HepG2 (cell line): ENCODE results near the gene CMPK2. TPM values are rescaled to one million over a fixed set of nuclear protein-coding genes. Genes with fewer than 3 reads are reported as not detected.

ENCODE experiments used
- ATAC-seq: fragments of 200-7000 bp; cut with Tn5 transposase; 3 replicates; pipeline ENCODE4 v1.9.1; 2020; ENCODE audit warnings: mild to moderate bottlenecking, moderate library complexity
- BruUV-seq: library from RNA; stranded (reverse); fragments of 400-500 nt; replicated peaks from 2 replicates; lab custom pipeline; 2021; lab: Mats Ljungman, UMichigan
- CTCF ChIA-PET: fragments of 300-600 bp; formaldehyde crosslinking; extraction: SDS; loops from one replicate; lab custom pipeline; 2021; ENCODE audit warnings: low total read pairs, inconsistent platforms, low intra/inter-chr PET ratio; lab: Yijun Ruan, JAX
- POLR2A ChIA-PET: fragments of 350-600 bp; sonication (Branson Sonifier 250); formaldehyde crosslinking; loops from one replicate; lab custom pipeline; 2020; ENCODE audit warnings: antibody characterized with exemption, inconsistent platforms; lab: Yijun Ruan, JAX
- DNase-seq: peaks from one replicate; pipeline ENCODE4 v3.0.0-alpha.2; 2015; ENCODE audit warnings: low spot score
- FAIRE-seq: peaks from 3 replicates; lab custom pipeline; 2011; peaks lifted over from hg19 to GRCh38; lab: Jason Lieb, UNC
- H2AFZ ChIP-seq: one replicate; pipeline ENCODE4 v1.6.1; 2011; ENCODE audit warnings: low read length, inconsistent platforms
- H3K27ac ChIP-seq: fragments of 300-600 bp; 3 replicates; pipeline ENCODE4 v1.8.0; 2011; ENCODE audit warnings: mixed run types, mild to moderate bottlenecking, mixed read lengths, low read length, inconsistent platforms; ENCODE audit not compliant: insufficient read depth; ENCODE audit errors: extremely low read length
- H3K27me3 ChIP-seq, 2 experiments: fragments of 200-600 bp in 1 of 2; 2 replicates in 1 of 2; 3 replicates in 1 of 2; pipeline versions ENCODE4 v1.6.0 to v1.8.0; 2011; ENCODE audit warnings: low read length in 2 of 2, mild to moderate bottlenecking in 2 of 2, moderate library complexity in 2 of 2, inconsistent platforms in 1 of 2; ENCODE audit not compliant: insufficient read depth in 2 of 2, control insufficient read depth in 1 of 2
- H3K36me3 ChIP-seq, 2 experiments: fragments of 200-600 bp in 1 of 2; replicated peaks in 1 of 2; 2 replicates in 1 of 2; 3 replicates in 1 of 2; pipeline versions ENCODE4 v1.5.1 to v1.8.0; 2011; ENCODE audit warnings: low read length in 2 of 2, inconsistent platforms in 1 of 2; ENCODE audit not compliant: insufficient read depth in 2 of 2, control insufficient read depth in 1 of 2
- H3K4me1 ChIP-seq: 2 replicates; pipeline ENCODE4 v1.5.1; 2012; ENCODE audit warnings: low read length, inconsistent platforms; ENCODE audit not compliant: insufficient read depth
- H3K4me2 ChIP-seq: 2 replicates; pipeline ENCODE4 v1.6.0; 2011; ENCODE audit warnings: low read depth, low read length, inconsistent platforms
- H3K4me3 ChIP-seq, 3 experiments: fragments of 200-600 bp in 1 of 3; sonication (generic), shearing (Covaris generic) in 1 of 3; replicated peaks in 1 of 3; 2 replicates each; pipeline ENCODE4 v1.5.1; 2011 to 2016; ENCODE audit warnings: low read length in 3 of 3, inconsistent platforms in 2 of 3, low read depth in 2 of 3, mild to moderate bottlenecking in 2 of 3, control low read depth in 1 of 3, mixed read lengths in 1 of 3; ENCODE audit not compliant: insufficient read depth in 1 of 3
- H3K79me2 ChIP-seq: one replicate; pipeline ENCODE4 v1.6.1; 2011; ENCODE audit warnings: low read length, inconsistent platforms; ENCODE audit not compliant: insufficient read depth
- H3K9ac ChIP-seq: 2 replicates; pipeline ENCODE4 v1.6.0; 2011; ENCODE audit warnings: mild to moderate bottlenecking, low read depth, low read length, inconsistent platforms; ENCODE audit not compliant: insufficient read depth
- H3K9me3 ChIP-seq: 2 replicates; pipeline ENCODE4 v1.5.1; 2012; ENCODE audit warnings: mild to moderate bottlenecking, low read length
- H4K20me1 ChIP-seq: 2 replicates; pipeline ENCODE4 v1.6.0; 2011; ENCODE audit warnings: inconsistent platforms, mild to moderate bottlenecking, low read length, moderate library complexity; ENCODE audit not compliant: insufficient read depth
- FOSL1 ChIP-seq: sonication (generic); formaldehyde crosslinking; IDR thresholded peaks from 2 replicates; pipeline ENCODE4 v1.9.0; 2021; ENCODE audit warnings: missing genetic modification reagents, borderline replicate concordance
- KDM1A ChIP-seq: IDR thresholded peaks from 2 replicates; pipeline ENCODE4 v1.6.1; 2016; ENCODE audit warnings: missing compliant biosample characterization
- KLF12 ChIP-seq: sonication (generic); formaldehyde crosslinking; IDR thresholded peaks from 2 replicates; pipeline ENCODE4 v1.4.0; 2020; ENCODE audit warnings: missing genetic modification reagents, borderline replicate concordance
- MBNL3 ChIP-seq: fragments of 250-450 bp; sonication (Bioruptor Pico); conservative IDR thresholded peaks from 2 replicates; pipeline ENCODE4 v1.8.0; 2022; ENCODE audit warnings: mild to moderate bottlenecking, inconsistent platforms
- MXI1 ChIP-seq: IDR thresholded peaks from 3 replicates; pipeline ENCODE4 v1.6.1; 2012; ENCODE audit warnings: low read depth, low read length, inconsistent platforms, borderline replicate concordance
- MYNN ChIP-seq: sonication (generic); formaldehyde crosslinking; IDR thresholded peaks from 2 replicates; pipeline ENCODE4 v1.4.0; 2020; ENCODE audit warnings: mild to moderate bottlenecking, low read depth, missing genetic modification reagents
- NCOA5 ChIP-seq: sonication (generic); formaldehyde crosslinking; IDR thresholded peaks from 2 replicates; pipeline ENCODE4 v1.4.0; 2020; ENCODE audit warnings: missing genetic modification reagents
- PTBP1 ChIP-seq: fragments of 200-400 bp; formaldehyde crosslinking; IDR thresholded peaks from 2 replicates; pipeline ENCODE4 v1.6.1; 2018; ENCODE audit warnings: low read length, low read depth; ENCODE audit not compliant: poor library complexity, severe bottlenecking
- TCF7L2 ChIP-seq: IDR thresholded peaks from 2 replicates; pipeline ENCODE4 v1.6.1; 2011; ENCODE audit warnings: mild to moderate bottlenecking, low read depth, low read length, moderate library complexity
- TRIM24 ChIP-seq: sonication (generic); formaldehyde crosslinking; IDR thresholded peaks from 2 replicates; pipeline ENCODE4 v1.8.0; 2022; ENCODE audit warnings: mild to moderate bottlenecking, missing genetic modification reagents
- U2AF1 ChIP-seq: fragments of 200-400 bp; formaldehyde crosslinking; optimal IDR thresholded peaks from 2 replicates; pipeline ENCODE3; 2017; ENCODE audit warnings: mild to moderate bottlenecking, low read depth, low read length
- ZNF180 ChIP-seq: sonication (generic); formaldehyde crosslinking; IDR thresholded peaks from 2 replicates; pipeline ENCODE4 v1.4.0; 2020; ENCODE audit warnings: low read depth, missing genetic modification reagents, borderline replicate concordance
- ZNF33A ChIP-seq: sonication (generic); formaldehyde crosslinking; IDR thresholded peaks from 2 replicates; pipeline ENCODE4 v1.5.1; 2020; ENCODE audit warnings: missing genetic modification reagents, mild to moderate bottlenecking, moderate library complexity, borderline replicate concordance
- ZNF563 ChIP-seq: sonication (generic); formaldehyde crosslinking; IDR thresholded peaks from 2 replicates; pipeline ENCODE4 v1.8.0; 2022; ENCODE audit warnings: mild to moderate bottlenecking, moderate library complexity, missing genetic modification reagents
- ZNF619 ChIP-seq: sonication (generic); formaldehyde crosslinking; IDR thresholded peaks from 2 replicates; pipeline ENCODE4 v1.4.0; 2020; ENCODE audit warnings: mild to moderate bottlenecking, missing genetic modification reagents
- ZNF83 ChIP-seq: sonication (generic); formaldehyde crosslinking; IDR thresholded peaks from 2 replicates; pipeline ENCODE4 v1.4.0; 2020; ENCODE audit warnings: missing genetic modification reagents, mild to moderate bottlenecking, borderline replicate concordance
- ZNF891 ChIP-seq: sonication (generic); formaldehyde crosslinking; IDR thresholded peaks from 2 replicates; pipeline ENCODE4 v1.5.0; 2020; ENCODE audit warnings: mild to moderate bottlenecking, missing genetic modification reagents
- WGBS: methylation state at CpG from one replicate; pipeline ENCODE4 v1.1.6; 2017; ENCODE audit warnings: low lambda C conversion rate; 5-methylcytosine and 5-hydroxymethylcytosine counted together
- in situ Hi-C: cut with HindIII; loops from 2 replicates; pipeline ENCODE4 v1.10.0; 2017; ENCODE audit warnings: low pct_unique_long_range_greater_than_20kb; ENCODE audit not compliant: extremely low pct_ligation_motif_present
- intact Hi-C: fragments of 100-400 bp; cut with micrococcal nuclease; formaldehyde crosslinking; loops from one replicate; pipeline ENCODE4 v1.10.0; 2022; ENCODE audit not compliant: unreplicated experiment
- polyA plus RNA-seq, 8 experiments: library from polyadenylated mRNA; depleted of rRNA in 3 of 8; stranded (reverse) in 7 of 8; unstranded in 1 of 8; fragments of >200 nt; fragmentation: Illumina TruSeq in 4 of 8; extraction: Trizol in 4 of 8; gene quantifications; 2 replicates each; pipeline versions ENCODE4 v1.2.1 to v1.2.3, GENCODE V29; 2011 to 2016; ENCODE audit warnings: low read depth in 4 of 8, missing spikeins in 1 of 8, mixed read lengths in 1 of 8; ENCODE audit not compliant: insufficient read depth in 1 of 8
- total RNA-seq, 5 experiments: library from RNA; depleted of rRNA; stranded (reverse); fragments of >200 nt; fragmentation: Illumina TruSeq; extraction: Trizol; gene quantifications; 2 replicates each; pipeline ENCODE4 v1.2.3, GENCODE V29; 2016; ENCODE audit warnings: low read depth in 1 of 5
- TF ChIP-seq, protein P1 (sequence below): sonication (generic); formaldehyde crosslinking; IDR thresholded peaks from 2 replicates; pipeline ENCODE4 v1.9.0; 2021; ENCODE audit warnings: missing genetic modification reagents, borderline replicate concordance
- TF ChIP-seq, protein P2 (sequence below): IDR thresholded peaks from 2 replicates; pipeline ENCODE4 v1.6.1; 2016
- TF ChIP-seq, protein P3 (sequence below): sonication (generic); formaldehyde crosslinking; IDR thresholded peaks from 2 replicates; pipeline ENCODE4 v1.9.0; 2022; ENCODE audit warnings: missing genetic modification reagents, mild to moderate bottlenecking, borderline replicate concordance

CMPK2 gene
- total and polyA plus RNA-seq, 2 of the 13 experiments (the other 11 are each of a cell fraction or from before 2014, with no cell fraction given): 0.04 to 1.0 TPM

DNA sequence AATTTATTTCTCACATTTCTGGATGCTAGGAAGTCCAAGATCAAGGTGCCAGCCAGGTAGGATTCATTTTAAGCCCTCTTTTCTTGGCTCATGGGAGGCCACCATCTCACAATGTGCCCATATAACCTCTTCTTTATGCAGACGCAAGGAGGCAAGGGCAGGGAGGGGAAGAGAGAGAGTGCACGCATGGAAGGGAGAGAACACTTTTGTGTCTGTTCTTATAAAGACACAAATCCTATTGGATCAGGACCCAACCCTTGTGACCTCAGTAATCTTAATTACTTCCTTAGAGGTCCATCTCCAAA lies 32.5 kb downstream of the CMPK2 start (continued):
- TF ChIP-seq ZNF33A (CRISPR knock-in tag): no peak
- TF ChIP-seq MBNL3 (CRISPR knock-in tag): no peak
- no peak for TF ChIP-seq NCOA5 (CRISPR knock-in tag)
- TF ChIP-seq FOSL1 (CRISPR knock-in tag): no peak
- TF ChIP-seq, protein P1, sequence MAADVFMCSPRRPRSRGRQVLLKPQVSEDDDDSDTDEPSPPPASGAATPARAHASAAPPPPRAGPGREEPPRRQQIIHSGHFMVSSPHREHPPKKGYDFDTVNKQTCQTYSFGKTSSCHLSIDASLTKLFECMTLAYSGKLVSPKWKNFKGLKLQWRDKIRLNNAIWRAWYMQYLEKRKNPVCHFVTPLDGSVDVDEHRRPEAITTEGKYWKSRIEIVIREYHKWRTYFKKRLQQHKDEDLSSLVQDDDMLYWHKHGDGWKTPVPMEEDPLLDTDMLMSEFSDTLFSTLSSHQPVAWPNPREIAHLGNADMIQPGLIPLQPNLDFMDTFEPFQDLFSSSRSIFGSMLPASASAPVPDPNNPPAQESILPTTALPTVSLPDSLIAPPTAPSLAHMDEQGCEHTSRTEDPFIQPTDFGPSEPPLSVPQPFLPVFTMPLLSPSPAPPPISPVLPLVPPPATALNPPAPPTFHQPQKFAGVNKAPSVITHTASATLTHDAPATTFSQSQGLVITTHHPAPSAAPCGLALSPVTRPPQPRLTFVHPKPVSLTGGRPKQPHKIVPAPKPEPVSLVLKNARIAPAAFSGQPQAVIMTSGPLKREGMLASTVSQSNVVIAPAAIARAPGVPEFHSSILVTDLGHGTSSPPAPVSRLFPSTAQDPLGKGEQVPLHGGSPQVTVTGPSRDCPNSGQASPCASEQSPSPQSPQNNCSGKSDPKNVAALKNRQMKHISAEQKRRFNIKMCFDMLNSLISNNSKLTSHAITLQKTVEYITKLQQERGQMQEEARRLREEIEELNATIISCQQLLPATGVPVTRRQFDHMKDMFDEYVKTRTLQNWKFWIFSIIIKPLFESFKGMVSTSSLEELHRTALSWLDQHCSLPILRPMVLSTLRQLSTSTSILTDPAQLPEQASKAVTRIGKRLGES: no peak
- TF ChIP-seq PTBP1: no peak
- TF ChIP-seq TCF7L2: no peak
- TF ChIP-seq ZNF563: no peak
- TF ChIP-seq ZNF180: no peak

DNA sequence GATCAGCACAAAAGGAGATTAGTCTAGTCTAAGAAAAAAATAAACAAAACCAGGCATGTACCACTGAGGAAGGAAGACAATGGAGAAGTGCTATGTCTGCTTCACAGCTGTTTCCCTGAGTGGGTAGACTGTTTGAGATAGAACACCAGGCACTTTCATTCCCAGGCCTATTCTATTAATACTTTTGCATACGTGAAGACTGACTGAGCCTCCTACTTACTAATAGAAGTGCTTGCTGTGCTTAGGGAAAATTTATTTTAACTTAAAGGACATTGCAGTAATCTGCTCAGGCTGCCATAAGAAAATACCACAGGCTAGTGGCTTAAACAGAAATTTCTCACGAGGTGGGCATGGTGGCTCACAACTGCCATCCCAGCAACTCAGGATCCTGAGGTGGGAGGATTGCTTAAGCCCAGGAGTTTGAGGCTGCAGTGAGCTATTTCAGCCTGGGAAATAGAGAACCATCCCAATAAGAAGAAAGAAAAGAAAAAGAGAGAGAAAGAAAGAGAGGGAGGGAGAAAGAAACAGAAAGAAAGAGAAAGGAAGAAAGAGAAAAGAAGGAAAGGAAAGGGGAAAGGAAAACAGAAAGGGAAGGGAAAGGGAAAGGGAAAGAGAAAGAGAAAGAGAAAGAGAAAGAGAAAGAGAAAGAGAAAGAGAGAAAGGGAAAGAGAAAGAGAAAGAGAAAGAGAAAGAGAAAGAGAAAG lies 33.0 kb downstream of the CMPK2 start:
- Histone ChIP-seq H3K9ac (no peak overlapping the region), H3K4me3 (no peak overlapping the region), H3K27ac (no peak overlapping the region), H3K79me2 (no peaks in the 10 kb centered on the region), H3K36me3 (no peaks in the 10 kb centered on the region), H4K20me1 (no peaks in the 10 kb centered on the region), H3K4me2 (no peak overlapping the region), H3K9me3 (peaks cover 22% of the 10 kb centered on the region; the same call in 1 of the 2 replicates), H3K4me1 (no peaks in the 10 kb centered on the region), H2AFZ (no peak overlapping the region), H3K27me3 (no peaks in the 10 kb centered on the region)
- ChIA-PET POLR2A (no interaction called here), CTCF (no interaction called here)
- intact Hi-C loops (no loop called here), in situ Hi-C loops (no loop called here)
- no peak for DNase-seq
- no TSS peak for BruUV-seq
- ATAC-seq: no peak
- no peak for FAIRE-seq
- 2% methylated on average over 2 of the region's 2 CpGs for WGBS
- no peak for TF ChIP-seq ZNF619 (CRISPR knock-in tag)
- no peak for TF ChIP-seq TRIM24
- TF ChIP-seq, protein P2, sequence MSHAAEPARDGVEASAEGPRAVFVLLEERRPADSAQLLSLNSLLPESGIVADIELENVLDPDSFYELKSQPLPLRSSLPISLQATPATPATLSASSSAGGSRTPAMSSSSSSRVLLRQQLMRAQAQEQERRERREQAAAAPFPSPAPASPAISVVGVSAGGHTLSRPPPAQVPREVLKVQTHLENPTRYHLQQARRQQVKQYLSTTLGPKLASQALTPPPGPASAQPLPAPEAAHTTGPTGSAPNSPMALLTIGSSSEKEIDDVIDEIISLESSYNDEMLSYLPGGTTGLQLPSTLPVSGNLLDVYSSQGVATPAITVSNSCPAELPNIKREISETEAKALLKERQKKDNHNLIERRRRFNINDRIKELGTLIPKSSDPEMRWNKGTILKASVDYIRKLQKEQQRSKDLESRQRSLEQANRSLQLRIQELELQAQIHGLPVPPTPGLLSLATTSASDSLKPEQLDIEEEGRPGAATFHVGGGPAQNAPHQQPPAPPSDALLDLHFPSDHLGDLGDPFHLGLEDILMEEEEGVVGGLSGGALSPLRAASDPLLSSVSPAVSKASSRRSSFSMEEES (CRISPR knock-in tag): no peak
- TF ChIP-seq MYNN (CRISPR knock-in tag): no peak
- TF ChIP-seq KLF12 (CRISPR knock-in tag): no peak
- no peak for TF ChIP-seq U2AF1
- no peak for TF ChIP-seq MXI1
- TF ChIP-seq ZNF891 (CRISPR knock-in tag): no peak
- TF ChIP-seq, protein P3, sequence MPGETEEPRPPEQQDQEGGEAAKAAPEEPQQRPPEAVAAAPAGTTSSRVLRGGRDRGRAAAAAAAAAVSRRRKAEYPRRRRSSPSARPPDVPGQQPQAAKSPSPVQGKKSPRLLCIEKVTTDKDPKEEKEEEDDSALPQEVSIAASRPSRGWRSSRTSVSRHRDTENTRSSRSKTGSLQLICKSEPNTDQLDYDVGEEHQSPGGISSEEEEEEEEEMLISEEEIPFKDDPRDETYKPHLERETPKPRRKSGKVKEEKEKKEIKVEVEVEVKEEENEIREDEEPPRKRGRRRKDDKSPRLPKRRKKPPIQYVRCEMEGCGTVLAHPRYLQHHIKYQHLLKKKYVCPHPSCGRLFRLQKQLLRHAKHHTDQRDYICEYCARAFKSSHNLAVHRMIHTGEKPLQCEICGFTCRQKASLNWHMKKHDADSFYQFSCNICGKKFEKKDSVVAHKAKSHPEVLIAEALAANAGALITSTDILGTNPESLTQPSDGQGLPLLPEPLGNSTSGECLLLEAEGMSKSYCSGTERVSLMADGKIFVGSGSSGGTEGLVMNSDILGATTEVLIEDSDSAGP (CRISPR knock-in tag): no peak
- TF ChIP-seq KDM1A: no peak
- TF ChIP-seq ZNF83: no peak
